ENCODE measurements around the gene ST6GAL1. TPM values are rescaled to one million over a fixed set of nuclear protein-coding genes. Genes with fewer than 3 reads are reported as not detected.

The ST6GAL1 gene
- polyA plus RNA-seq, 12 donors = 11.4 to 35.3 (median 17.6) TPM; not detected in 1

DNA sequence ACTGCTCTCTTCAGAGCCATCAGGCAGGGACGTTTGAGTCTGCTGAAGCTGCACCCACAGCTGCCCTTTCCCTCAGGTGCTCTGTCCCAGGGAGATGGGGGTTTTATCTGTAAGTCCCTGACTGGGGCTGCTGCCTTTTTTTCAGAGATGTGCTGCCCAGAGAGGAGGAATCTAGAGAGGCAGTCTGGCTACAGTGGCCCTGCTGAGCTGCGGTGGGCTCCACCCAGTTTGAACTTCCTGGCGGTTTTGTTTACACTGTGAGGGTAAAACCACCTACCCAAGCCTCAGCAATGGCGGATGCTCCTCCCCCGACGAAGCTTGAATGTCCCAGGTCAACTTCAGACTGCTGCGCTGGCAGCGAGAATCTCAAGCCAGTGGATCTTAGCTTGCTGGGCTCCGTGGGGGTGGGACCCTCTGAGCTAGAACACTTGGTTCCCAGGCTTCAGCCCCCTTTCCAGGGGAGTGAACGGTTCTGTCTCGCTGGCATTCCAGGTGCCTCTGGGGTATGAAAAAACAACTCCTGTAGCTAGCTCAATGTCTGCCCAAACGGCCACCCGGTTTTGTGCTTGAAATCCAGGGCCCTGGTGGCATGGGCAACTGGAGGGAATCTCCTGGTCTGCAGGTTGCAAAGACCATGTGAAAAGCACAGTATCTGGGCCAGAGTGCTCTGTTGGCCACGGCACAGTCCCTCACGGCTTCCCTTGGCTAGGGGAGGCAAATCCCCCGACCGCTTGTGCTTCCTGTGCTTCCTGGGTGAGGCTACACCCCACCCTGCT lies 21.1 kb upstream of the ST6GAL1 start:
- DNase-seq = no peak

DNA sequence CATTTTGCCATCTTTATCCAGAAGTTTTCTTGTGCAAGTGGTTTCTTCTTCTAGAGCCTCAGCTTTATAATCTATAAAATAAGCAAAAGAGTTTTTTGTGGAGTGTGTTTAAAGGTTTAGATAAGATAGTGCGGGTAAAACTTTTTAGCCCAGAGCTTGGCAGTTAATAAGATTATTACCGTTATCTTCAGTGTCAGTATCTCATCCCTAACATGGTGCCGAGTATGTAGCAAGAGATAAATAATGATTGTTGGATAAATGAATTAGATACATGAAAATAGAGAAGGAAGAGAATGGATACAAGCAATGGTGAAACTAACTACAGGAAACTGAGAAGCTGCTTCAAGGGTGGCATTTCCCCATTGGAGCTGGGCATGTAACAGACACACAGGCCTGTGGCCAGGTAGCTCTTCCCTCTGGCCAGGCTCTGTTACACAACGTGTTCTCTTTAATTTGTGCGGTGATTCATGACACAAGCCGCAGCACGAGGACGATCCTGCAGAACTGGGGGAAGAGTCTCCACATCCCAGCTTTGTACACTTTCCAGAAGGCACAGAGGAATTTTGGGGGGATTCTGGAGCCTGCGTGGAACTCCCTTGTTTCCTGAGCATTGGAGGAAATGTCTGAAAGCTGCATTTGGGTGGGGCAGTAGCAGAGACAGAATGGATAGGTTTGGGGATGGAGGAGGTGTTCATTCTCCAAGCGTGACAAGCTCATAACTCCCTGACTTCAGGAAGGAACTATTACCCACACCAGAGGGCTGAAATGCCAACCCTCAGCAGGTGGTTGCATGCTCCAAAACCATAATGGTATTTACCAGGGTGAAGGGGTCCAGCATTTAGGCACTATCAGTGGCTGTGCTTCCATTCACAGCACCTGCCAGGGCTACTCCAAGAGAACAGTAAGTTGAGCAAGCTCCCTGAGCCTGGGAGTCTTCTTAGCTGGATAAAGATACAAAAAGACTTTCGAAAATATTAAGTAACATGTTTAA lies 14.2 kb upstream of the ST6GAL1 start:
- no peak for DNase-seq

DNA sequence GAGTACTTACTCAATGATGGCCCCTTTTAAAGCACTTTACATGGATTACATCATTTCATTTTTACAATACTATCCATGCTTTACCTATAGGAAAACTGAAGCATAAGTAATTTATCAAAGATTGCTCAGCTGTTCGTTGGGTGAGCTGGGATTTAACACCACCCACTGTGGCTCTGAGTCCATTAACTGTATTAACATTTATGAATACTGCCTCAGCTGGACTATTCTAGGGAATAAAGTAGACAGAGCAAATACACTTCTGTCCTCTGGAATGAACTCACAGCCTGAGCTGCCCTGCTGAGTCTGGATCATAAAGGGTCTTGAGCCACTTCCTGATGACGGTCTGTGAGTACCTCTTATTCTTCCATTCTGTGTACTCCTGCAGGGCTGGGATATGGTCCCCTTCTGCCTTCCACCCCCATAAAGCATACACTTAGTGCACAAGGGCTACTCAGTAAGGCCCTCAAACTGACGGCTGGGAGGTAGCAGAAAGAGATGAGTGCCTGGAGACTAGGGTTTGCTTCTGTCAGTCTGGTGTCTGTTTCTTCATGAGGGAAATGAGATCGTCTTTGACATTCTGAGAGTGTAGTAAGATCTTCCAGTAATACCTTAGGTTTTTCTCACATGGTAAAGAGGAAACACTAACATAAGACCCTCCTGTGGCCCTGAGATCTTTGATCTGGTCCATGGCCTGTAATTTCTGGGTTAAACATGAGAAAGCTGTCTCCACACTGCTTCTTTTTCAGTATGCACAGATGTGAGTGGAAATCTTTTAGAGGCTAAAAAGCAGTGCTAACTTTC lies 12.6 kb upstream of the ST6GAL1 start:
- no peak for DNase-seq

DNA sequence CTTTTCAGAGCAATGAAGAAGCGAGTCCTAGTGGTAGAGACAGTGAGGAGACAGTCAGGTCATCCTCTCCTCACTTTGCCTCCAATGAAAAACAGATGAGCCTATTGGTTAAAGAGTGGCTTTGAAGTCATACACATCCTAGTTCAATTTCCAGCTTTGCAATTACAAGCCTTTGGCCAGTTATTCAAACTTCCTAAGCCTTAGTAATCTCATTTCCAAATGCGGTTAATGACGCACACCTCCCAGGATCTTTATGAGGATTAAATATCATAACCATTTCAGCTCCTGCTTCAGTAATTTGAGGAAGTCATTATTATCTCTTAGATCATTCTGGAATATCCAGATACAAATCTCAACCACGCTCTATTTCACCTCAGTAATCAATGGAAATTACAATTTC lies 10.0 kb upstream of the ST6GAL1 start:
- no peak for DNase-seq

DNA sequence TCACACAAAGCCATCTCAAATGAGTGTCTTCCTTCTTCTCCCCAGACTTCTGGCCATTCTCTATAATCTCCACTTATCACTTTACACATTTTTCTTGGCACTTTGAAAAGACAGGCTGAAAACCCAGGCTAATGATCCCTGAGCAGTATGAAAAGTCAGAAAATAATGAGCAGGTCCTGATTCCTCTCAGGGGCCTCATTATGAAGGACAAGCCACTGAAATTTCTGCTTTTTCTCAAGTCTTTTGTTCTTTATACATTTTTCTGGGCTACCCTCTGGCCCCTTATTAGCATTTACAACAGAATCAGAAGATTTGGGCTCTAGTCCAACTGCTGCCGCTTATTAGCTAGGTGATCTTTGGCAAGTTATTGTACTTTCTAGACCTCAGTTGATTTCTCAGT lies 9.5 kb upstream of the ST6GAL1 start:
- DNase-seq = no peak

DNA sequence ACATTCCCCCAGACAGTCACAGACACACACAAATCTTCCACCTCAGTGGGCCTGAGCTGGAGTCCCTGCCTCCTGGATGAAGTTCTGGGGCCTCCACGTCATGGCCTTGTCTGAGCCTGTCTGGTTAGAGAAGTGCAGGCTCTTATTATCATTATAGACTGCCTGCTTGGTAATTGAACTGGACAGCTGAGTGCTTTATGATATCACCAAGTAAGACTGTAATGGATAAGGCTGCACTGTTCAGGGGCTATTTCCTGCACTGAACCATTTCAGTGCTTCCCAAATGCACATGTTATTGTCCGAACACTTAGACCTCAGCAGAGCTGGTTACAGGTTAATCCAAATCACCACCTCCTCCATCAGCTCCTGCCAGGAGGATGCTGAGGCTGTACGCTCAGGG lies 8.7 kb upstream of the ST6GAL1 start:
- DNase-seq = no peak

DNA sequence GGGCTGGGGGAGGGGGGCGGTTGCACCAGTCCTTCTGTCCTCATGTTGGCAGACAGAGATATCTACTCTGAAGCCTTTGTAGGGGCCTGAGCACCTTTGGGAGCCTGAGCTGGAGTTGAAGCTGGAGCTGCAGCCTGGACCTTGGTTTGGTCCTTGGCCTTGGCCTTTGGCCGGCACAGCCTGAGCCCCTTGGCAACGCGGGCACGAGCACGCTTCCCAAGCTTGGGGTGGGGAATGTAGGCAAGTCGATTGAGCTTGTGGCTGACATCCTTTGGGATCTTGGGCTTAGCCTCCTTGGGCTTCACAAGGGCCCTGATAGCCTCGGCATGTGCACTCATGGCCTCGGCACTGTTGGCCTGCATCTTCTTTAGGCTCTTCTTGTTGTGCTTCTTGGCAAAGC lies 8.1 kb upstream of the ST6GAL1 start:
- DNase-seq = no peak

DNA sequence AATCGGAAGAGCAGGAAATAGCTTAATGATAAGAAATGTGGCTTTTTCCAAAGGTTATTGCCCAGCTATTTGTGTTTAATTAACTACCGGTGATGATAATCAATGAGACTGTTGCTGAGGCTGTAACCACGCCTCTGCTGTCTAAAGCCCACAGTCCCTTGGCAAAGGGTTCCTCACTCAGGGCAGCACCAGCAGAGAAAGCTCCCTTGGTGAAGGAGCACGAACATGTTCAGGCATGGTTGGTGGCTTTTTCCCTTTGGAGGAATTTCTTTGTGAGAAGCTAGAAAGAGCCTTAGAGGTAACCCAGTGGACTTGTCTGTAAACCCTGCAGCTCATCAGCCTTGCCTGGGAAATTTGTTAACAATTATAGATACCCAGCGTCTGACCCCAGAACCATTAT lies 7.5 kb upstream of the ST6GAL1 start:
- DNase-seq = no peak

DNA sequence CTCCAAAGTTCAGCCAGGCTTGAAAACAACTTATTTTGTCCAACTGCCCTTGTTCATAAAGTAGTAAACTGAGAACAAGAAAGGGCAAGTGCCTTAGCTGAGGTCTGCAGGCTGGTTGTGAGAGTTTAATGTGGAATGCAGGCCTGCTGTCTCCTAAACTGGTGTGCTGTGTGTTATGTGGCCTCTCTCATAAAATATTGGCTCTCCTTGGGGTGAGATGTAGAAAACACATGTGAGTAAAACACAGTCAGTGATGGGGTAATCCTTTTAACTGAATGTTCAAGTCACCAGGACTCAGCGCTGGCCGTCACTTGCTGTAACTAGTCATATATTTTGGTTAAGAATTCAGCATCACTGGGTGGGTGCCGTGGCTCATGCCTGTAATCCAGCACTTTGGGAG lies 7.1 kb upstream of the ST6GAL1 start:
- no peak for DNase-seq

DNA sequence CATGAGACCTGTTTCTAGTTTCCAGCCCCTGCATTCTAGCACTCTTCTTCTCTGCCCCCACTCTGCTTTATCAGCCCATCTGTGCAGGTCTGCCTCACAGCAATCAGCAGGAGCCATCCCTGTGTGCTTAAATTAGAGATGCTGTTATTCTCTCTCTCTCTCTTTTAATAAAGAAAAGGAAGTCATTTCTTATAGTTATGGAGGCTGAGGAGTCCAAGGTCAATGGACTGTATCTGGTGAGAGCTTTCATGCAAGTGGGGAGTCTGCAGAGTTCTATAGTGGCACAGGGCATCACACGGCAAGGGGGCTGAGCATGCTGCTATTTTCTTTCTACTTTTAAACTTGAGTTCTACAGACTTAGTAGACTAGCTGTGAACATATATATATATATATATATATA lies 4.5 kb upstream of the ST6GAL1 start:
- no peak for DNase-seq

DNA sequence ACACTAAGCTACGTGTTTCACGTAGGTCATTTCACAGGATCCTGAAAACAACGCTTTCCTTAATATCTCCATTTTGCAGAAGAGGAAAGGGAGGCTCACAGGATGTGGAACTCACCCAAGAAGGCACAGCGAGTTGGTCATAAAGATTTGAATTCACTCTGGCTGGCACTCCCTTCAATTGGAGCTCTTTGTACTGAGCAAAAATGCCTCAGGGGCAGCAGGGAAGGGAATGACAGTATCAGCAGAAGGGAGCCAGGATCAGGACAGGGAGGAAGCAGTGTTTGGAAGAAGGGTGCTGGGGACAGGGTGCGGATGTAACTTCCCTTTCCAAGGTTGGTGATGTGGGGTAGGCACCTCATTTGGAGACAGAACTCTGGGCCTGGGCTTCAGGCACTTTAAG lies 1.1 kb upstream of the ST6GAL1 start:
- DNase-seq = no peak

DNA sequence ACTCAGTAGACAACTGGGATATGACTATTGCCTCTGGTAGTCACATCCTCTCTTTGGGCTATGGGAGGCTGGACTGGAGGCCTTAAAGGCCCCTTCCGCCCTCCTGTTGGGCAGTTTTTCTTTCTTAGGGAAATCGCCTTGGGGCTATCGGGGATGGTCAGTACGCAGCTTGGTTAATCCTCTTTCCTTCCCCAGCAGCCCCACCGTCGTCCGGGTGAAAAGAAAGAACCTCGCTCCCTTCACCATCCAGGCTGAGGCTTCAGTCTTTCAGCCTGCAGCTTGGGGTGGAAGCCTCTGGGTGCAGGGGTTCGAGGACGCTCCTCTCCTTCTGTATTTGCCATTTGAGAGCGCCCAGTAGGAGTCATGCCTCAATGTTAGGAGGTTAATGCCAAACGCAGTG lies 641 bp upstream of the ST6GAL1 start:
- no peak for DNase-seq

DNA sequence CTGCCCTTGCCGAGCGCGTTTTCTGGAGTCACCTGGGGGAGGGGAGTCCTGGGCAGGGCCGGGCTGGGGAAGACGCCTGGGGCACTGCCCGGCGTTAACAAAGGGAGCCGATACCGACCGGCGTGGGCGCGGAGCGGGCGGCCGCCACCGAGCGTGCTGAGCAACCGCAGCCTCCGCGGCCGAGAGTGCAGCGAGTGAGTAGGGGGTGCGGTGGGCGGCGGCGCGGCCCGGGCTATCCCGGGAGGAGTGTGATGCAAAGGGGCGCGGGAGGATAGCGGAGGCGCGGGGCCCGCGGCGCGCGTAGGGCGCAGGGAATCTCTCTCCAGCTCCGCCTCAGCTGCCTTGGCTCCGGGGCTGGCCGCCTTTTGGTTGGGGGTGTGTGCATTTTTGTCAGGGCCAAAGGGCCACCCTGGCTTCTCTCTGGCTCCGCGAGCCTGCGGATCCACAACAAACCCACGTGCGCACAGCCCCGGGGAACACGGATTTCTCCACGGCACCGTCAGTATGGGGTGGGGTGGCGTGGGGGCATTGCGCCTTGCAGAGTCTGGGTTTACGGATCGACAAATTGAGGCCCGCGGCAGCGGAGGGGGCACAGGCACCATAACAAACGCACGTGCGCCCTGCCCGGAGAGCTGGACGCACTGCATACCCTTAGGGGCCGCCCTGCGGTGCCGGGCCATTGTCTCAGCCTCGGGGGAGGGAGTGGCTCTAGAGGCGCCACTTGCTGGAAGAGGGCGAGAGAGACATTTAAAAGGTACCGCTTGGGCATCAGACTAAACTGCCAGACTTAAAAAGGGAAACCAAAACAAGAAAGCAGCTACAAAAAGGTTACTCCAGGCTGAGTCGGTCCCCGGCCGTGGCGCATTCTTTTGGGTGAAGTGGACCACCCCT lies 560 bp downstream of the ST6GAL1 start:
- peak; percentile 34 for DNase-seq

DNA sequence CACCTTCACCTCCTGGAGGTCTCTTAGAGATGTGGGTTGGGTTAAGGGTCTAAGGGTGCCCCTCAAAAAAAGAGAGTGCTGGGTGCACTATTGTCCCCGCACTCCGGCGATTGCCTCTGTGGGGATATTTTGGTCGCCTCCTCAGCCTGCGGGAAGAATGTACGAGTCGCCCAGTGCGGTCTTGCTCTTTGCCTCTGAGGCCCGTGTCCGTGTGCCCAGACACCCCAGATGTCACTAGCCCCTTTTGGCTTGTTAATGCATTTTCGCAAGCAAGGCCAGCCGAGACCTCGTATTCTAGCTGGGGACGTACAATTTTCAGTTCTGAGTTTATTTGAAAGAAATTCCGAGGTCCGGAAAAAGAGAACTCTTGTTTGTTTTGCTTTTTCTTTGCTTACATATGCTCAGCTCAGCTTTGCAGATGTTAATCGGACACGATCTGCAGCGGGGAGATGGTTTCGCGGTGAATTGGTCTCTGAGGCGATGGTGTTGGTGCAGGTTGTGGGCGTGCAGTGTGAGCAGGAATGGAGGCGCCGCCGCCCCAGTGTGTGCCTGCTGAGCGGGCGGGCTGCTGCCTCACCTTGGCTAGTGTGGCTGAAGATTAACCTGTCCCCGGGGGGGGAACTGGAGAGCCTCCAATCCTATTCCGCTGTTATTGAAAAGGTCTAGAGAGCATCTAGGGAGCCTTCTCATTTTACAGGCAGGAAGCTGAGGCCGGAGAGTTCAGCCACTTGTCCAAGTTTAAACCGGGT lies 1.4 kb downstream of the ST6GAL1 start:
- peak; percentile 30 for DNase-seq

DNA sequence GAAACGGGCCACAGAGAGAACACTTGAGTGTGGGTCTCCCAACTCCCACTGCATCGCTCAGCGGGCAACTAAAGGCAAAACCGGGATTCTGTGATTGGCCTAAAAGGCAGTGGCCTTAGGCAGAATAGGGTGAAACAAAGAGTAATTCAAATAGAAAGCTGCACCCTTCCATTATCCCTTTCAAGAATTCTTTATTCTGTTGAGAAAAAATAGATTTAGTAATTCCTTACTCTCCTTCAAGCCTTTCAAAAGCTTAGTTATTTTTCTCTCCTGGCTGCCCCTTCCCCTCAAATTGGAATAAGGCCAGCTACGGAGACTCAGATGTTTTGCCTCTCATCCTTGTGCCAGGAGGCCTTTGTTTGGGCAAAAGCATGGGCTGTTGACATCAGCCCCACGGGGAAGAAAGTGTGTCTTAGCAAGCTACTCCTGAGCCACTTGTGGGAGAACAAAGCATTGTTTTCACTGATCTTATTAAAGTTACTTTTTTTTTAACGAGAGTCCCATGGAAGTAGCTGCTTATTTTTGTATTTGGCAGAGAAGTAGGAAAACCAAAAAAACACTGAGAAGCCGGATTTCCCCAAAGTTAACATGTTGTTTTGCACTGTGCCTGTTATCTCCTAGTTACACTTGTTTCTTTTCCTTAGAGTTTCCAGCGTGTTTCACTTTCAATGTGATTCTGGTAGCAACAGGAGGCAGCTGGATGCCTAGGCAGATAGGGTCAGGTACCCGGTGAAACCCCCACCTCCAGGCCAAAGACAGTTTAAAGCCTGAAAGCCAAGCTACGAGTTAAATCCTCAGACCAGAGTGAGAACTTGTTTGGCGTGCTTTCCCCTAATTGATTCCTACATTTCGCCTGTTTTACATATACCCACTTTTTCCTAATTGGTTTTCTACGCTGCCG lies 2.2 kb downstream of the ST6GAL1 start:
- DNase-seq = peak; percentile 32

DNA sequence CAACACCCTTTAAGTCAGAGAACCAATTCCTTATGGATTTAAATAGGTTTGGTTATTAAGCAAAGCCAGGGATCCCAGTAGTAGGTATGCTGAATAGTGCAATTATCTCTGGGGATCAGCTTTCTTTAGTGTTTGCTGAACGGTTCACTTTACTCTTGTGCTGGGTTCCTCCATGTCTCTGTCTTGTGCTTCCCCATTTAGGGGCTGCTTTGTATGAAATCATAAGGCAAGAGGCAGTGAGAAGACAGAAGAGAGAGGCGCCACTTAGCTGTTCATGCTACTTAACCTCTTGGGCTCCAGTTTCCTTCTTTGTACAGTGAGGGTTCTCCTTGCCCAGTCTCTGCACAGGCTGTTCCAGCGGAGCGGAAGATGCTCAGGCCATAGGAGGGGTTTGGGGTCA lies 3.5 kb downstream of the ST6GAL1 start:
- DNase-seq = no peak

DNA sequence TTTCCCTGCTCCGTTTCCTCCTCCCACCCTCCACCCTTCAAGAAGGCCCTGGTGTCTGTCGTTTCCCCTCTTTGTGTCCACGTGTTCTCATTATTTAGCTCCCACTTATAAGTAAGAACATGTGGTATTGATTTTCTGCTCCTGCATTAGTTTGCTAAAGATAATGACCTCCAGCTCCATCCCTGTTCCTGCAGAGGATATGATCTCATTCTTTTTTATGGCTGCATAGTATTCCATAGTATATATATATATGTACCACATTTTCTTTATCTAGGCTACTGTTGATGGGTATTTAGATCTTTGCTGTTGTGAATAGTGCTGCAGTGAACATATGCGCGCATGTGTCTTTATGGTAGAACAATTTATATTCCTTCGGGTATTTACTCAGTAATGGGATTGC lies 4.8 kb downstream of the ST6GAL1 start:
- DNase-seq = no peak

DNA sequence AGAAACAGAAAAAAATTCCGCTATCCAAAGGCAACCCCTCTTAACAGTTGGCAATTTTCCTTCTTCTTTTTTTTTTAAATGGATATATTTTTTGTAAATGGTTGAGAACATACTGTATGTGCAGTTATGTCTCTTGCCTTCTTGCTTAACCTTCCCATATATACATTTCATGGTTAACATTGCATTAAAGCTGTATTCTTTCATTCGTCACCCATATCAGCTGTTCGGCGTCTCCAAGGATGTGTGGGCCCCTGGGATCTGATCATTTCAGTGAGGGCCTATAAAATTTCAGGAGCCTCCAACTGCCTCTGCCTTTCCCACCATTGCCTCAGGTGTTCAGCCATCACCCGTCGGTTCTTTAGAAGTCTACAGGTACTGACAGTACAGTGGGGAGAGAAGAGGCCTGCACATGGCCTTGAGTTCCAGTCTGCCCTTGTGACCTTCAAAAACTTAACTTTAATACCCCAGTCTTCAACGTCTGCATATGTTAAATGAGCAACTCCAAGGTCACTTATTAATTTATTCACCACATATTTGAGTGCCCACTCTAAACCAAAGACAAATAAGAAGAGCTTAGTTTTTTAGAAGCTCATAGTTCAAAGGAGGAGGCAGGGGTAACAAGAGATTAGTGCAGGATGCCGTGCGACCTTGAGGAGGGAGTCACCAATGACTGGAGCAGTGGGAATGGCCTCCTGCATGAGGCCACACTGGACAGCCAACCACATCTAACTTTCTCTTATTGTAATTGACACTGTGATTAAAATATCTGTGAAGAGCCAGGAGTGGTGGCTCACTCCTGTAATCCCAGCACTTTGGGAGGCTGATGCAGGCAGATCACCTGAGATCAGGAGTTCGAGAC lies 6.9 kb downstream of the ST6GAL1 start:
- no peak for DNase-seq

All from muscle of arm (tissue), 12 donors.